Mammary epithelial cell (primary cell): Measurements from ENCODE around the gene IQGAP1.

Experiments
- CTCF ChIP-seq, 2 donors: IDR thresholded peaks in 1 of 2; conservative IDR thresholded peaks in 1 of 2; 2 replicates each; pipeline ENCODE4 v1.5.1; 2011 to 2012; ENCODE audit warnings: inconsistent platforms in 2 of 2, low read length in 2 of 2, mild to moderate bottlenecking in 2 of 2, control low read depth in 1 of 2, low read depth in 1 of 2; ENCODE audit not compliant: insufficient read depth in 1 of 2; ENCODE audit errors: extremely low read depth in 1 of 2
- EZH2 ChIP-seq: IDR thresholded peaks from 2 replicates; pipeline ENCODE4 v1.6.1; 2012; ENCODE audit warnings: low read length, inconsistent platforms, borderline replicate concordance

DNA sequence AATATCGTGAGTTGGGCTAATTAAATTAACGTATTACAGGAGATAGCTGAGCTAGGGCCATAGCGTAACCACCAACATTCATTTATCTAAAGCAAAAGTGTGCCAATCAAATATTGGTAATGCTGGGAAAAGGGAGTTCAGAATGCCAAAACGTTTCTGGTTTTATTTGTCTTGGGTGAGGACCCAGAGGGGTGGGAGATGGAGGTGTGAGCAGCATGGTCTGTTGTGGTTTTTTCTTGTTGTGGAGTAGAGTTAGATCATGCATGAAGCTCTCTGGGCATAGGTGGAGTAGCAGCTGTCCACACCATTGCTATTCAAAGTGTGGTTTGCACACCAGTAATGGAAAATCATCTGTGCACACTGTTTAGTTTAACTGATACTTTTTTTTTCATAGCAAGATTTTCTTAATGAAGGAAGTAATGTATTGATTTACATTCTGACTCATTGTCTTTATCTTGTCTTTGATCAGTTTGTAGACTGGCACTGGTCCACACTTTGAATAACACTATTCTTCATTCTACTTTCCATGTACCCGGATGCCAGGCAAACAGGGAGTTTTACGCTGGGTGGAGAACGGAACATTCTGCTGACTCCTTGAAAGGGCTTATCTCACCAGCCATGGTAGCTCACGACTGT lies 90.9 kb downstream of the IQGAP1 start:
- no peak for TF ChIP-seq CTCF (conservative IDR thresholded peaks at IDR 0.05 in 1 of 2, IDR thresholded peaks at IDR 0.05 in 1 of 2; ENCODE audit: extremely low read depth in 1 of 2, insufficient read depth in 1 of 2, low read depth in 1 of 2, low read length in 2 of 2)
- no peak for TF ChIP-seq EZH2
